Left lobe of liver (tissue), 2 donors: Measurements from ENCODE around the gene CHD9. TPM values are rescaled to one million over a fixed set of nuclear protein-coding genes. Genes with fewer than 3 reads are reported as not detected.
"Not testable (repeated sequence)": the region's sequence is repeated elsewhere in the genome, so short reads cannot be mapped to it uniquely, and the experiment has no call there.

Experiments used
- ATAC-seq: fragments of 200-7000 bp; cut with Tn5 transposase; one replicate; pipeline ENCODE4 v1.9.1; 2020; ENCODE audit warnings: mild to moderate bottlenecking, moderate library complexity
- DNase-seq: peaks from one replicate; pipeline ENCODE4 v3.0.0-alpha.2; 2020; ENCODE audit warnings: low spot score
- total RNA-seq: library from RNA; stranded (reverse); gene quantifications from one replicate; pipeline ENCODE4 v1.2.1, GENCODE V29; 2021
- donor health status: DM: no; HTN: no; CAD: no; lungs with moderate emphysema.
- donor health status: DM: no; HTN: yes; CAD: no.

Gene CHD9
- total RNA-seq, 1 donor from 2014 or later: 34.7 TPM

GRCh38 chr16:53069772-53070171 is 15.0 kb downstream of the CHD9 start:
- DNase-seq: no peak
- no peak for ATAC-seq

DNA sequence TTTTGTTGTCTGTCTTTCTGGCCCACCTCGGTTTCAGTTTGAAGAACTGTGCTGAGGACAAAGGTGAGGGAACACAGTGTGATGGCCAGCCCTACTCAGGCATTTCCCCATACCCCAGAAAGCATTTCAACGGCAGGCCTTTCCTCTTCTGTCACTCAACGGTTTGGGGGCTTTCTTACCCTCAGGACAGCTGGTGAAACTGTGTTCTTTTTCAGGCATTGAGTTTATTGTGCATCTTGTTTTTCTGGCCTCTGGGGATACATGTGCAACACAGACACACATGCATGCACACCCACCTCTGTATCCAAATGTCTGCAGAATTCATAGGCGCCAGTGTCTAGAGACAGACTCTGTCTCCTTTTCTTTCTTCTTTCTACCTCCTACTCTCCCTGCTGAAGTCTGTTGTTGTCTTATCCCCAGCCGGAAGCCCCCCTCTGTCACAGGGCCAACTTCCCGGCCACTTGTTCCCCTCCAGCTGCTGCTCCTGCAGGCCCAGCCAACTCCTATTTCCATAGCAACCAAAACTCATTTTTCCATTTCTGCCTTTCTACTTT is 17.0 kb downstream of the CHD9 start:
- DNase-seq: peak; percentile 64
- peak; percentile 93 for ATAC-seq

DNA sequence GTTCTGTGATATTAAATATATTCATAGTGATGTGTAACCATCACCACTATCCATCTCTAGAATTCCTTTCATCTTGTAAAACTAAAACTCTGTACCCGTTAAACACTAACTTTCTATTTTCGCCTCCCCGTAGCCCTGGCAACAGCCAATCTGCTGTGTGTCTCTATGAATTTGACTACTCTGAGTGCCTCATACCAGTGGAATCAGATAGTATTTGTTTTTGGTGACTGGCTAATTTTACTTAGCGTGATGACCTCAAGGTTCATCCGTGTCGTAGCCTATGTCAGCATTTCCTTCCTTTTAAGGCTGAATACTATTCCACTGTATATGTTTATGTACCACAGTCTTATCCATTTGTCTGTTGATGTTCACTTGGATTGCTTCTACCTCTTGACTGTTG is 18.2 kb downstream of the CHD9 start:
- ATAC-seq: no peak
- DNase-seq: no peak

GRCh38 chr16:53074296-53074695 is 19.5 kb downstream of the CHD9 start:
- not testable (repeated sequence) for DNase-seq, ATAC-seq

GRCh38 chr16:53075461-53075860 is 20.7 kb downstream of the CHD9 start:
- DNase-seq, ATAC-seq: not testable (repeated sequence)

GRCh38 chr16:53078247-53078646 is 23.5 kb downstream of the CHD9 start:
- ATAC-seq: no peak
- DNase-seq: no peak

DNA sequence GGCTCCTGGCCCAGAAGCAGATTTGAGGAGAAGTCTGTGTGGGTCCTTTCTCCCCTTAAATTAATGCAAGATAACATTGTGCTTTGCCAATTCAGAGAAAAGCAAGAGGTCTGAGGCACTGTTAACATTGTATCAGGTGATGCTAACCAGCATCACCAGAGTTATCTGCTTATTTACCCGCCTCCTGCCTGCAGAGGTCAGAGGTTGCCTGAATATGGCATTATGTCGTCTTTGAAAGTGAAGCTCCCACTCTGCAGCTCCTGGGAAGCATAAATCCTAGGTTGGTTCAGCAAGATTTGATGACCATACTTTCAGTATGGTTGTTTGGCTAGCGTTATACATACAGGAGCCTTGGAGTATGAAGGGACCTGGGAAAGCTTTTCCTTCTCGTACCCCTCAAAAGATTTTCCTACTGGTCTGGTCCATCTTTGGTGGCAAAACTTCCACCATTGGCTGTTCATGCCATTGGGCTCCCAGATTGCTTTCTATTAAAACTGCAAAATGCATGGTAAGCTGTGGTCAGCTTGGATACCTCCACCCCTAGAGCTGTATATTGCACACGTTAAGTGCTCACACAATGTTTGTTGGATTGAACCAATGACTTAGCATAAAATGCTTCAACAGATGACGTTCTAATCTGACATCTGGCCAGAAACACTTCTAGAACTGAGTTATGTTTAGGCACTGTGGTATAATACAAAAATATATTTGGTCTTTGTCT is 24.1 kb downstream of the CHD9 start:
- ATAC-seq: no peak
- no peak for DNase-seq

DNA sequence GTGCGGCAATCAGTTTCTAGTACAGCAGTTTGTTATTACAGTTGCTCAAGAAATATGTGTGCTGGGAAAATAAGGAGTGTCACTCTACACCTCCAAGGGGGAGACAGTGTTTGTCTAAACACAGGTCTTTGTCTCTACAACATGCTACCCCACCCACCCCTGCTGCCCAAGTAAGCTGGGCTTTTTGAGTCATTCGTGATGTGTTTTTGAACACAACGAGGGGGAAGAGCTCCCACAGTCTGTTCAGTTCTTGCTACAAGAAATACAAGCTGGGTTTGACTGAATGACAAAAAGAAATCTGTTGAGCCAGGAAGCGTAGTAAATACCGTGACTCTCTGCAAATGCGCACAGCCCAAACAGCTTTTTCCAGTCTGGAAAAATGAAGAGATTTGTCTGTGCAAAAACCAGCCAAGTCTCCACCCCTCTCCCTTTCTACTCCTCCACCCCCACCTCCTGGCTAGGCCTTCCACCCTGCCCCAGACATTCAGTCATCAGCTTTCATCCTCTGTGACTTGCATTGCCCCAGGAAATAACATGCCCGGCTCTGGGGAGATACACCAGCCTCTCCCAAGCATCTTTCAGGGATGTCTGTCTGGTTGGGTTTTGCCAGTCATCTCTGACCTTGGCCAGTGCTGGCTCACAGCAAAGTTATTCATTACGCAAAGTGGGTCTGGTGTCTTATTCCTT is 25.7 kb downstream of the CHD9 start:
- DNase-seq (no peak), ATAC-seq (peak; percentile 21)

DNA sequence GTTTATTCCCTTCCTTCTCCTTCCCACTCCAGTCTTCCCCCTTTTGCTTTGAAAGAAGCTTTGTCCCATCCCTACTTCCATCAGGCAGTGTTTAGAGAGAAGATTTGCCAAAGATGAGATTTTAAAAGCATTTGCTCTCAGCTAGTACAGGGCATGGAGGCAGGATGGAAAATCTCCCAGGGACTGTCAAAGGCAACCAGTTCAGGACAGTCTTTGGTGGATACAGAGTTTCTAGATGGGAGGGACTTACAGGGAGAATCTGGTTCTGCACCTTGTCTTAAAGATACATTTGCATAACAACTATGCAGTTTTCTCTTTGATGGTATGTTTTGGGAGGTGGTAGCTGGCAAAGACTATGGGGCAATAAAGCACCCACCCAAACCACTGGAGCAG is 26.2 kb downstream of the CHD9 start:
- ATAC-seq (no peak), DNase-seq (no peak)

GRCh38 chr16:53081686-53082407 is 27.1 kb downstream of the CHD9 start:
- ATAC-seq: no peak
- no peak for DNase-seq

DNA sequence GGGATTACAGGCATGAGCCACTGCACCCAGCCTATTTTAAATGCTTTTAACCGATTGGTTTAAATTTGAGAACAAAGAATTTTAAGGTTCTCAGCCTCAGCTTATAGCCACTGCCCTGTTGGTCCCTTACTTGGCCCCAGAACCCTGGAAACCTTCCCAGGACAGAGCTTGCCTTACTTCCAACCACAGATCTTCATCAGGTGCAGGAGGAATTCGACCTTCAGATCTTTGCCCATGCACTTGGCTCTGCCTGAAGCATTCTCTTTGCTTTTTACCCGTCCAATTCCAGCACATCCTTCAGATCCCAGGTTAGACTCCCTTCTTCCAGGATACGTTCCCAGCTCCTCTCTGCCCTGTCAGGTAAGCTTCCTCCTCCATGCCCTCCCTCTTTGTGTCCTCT is 27.7 kb downstream of the CHD9 start:
- DNase-seq (peak; percentile 78), ATAC-seq (peak; percentile 77)

GRCh38 chr16:53083119-53083518 is 28.3 kb downstream of the CHD9 start:
- DNase-seq: no peak
- no peak for ATAC-seq

DNA sequence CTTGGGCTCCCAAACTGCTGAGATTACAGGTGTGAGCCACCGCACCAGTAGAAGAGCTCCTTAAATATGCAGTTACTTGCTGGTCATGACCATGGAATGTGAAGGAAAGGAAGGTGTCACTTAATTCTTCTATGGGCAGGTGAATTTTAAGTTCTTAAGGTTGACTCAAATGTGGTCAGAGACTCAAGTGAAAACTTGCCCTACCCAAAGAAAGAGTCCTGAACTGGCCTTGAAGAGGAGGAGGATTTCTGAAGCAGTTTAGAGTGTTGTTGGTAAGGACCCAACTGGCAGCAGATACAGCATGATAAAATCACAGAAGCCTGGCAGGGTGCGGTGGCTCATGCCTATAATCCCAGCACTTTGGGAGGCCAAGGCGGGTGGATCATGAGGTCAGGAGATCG is 29.4 kb downstream of the CHD9 start:
- ATAC-seq: no peak
- no peak for DNase-seq

DNA sequence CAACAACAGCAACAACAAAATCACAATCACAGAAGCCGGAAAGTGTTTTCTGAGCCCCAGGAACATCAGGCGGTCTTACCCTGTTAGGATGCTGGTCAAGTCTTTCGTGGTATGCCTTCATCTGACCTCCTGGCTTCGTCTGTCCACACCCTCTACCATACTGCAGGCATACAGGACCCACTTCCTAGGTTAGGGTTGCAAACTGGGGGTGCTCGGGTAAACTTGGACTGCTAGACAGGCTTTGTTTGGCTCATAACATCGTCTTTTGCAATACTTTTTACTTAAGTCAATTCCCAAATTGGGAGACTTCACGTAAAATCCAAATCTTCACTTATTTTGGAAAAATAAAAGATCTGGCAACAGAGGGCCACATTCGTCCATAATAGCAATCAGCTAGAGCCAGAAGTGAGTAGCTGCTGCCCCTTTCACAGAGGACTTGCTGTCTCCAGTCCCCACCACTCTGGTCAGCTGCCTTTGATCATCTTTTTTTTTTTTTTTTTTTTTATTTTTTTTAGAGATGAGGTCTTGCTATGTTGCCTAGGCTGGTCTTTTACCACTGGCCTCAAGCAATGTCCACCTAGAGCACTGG is 30.0 kb downstream of the CHD9 start:
- no peak for ATAC-seq
- DNase-seq: no peak

- ATAC-seq (peak; percentile 30), DNase-seq (no peak)
Observed at GRCh38 chr16:53085369-53085843, 30.6 kb downstream of the CHD9 start.

- DNase-seq (no peak), ATAC-seq (no peak)
Observed at GRCh38 chr16:53085931-53086421, 31.2 kb downstream of the CHD9 start.

- no peak for ATAC-seq
- no peak for DNase-seq
Observed at GRCh38 chr16:53087101-53087500, 32.3 kb downstream of the CHD9 start.

- ATAC-seq (peak; percentile 65), DNase-seq (peak; percentile 90)
Observed at GRCh38 chr16:53089434-53090285, 34.9 kb downstream of the CHD9 start.

GRCh38 chr16:53090286-53090590 is 35.4 kb downstream of the CHD9 start:
- ATAC-seq (no peak), DNase-seq (no peak)
